ENCODE results near the gene VTI1A. TPM values are rescaled to one million over a fixed set of nuclear protein-coding genes. Genes with fewer than 3 reads are reported as not detected.

VTI1A gene
- total and polyA plus RNA-seq, 9 of the 15 experiments (the other 6 are each of a cell fraction or from before 2014, with no cell fraction given): 9.3 to 21.4 (median 16.0) TPM

DNA sequence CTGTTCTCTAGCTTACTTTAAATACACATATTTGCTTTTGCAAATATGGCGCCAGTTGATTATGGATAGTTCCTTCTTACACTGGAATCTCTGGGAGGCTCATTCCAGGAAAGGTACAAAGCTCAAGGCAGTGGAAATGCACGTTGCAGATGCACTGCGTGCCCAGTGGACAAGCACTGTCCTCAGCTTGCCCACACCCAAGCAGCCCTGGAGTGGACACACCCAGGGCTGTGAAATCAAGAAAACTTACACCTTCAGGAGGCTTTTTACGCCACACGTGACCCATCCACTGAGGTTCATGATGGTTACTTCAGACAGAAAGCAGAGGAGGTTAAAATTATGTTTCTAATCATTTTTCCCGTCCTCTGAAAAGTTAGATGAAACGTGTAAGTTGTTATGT lies 248.5 kb downstream of the VTI1A start:
- FAIRE-seq (no peak), DNase-seq (ENCODE audit: extremely low read depth in 1 of 4, low spot score in 3 of 4) (no peak), ATAC-seq (no peak)
- H2AFZ ChIP-seq (ENCODE audit: low read depth, low read length): no peak overlapping the region
- H3K27ac ChIP-seq (ENCODE audit: extremely low read depth, low read depth, low read length): no peak overlapping the region
- no peaks in the 10 kb centered on the region for H3K27me3 ChIP-seq (ENCODE audit: control insufficient read depth in 2 of 2, insufficient read depth in 2 of 2, low read length in 2 of 2)
- H4K20me1 ChIP-seq (replicated peaks; ENCODE audit: control insufficient read depth, insufficient read depth, low read length): no peaks in the 10 kb centered on the region
- H3K4me3 ChIP-seq: no peak overlapping the region
- no peak overlapping the region for H3K4me2 ChIP-seq (ENCODE audit: insufficient read depth, low read length)
- no peaks in the 10 kb centered on the region for H3K4me1 ChIP-seq (replicated peaks in 1 of 2; ENCODE audit: control insufficient read depth in 2 of 2, insufficient read depth in 2 of 2, low read length in 2 of 2)
- no peaks in the 10 kb centered on the region for H3K79me2 ChIP-seq (ENCODE audit: control insufficient read depth, insufficient read depth, low read length)
- intact Hi-C loops (cut with micrococcal nuclease) (no loop called here), in situ Hi-C loops (cut with MboI) (no loop called here)
- H3K9me1 ChIP-seq (ENCODE audit: control insufficient read depth, insufficient read depth, low read length): no peaks in the 10 kb centered on the region
- no TSS peak for BruUV-seq (replicated peaks)
- no peaks in the 10 kb centered on the region for H3K36me3 ChIP-seq (ENCODE audit: control insufficient read depth, insufficient read depth, low read length)
- TF ChIP-seq RBFOX2 (IDR thresholded peaks at IDR 0.05; ENCODE audit: low read depth, low read length) (no peak), MEF2D (tag; conservative IDR thresholded peaks at IDR 0.05; ENCODE audit: low read depth) (no peak), HDGF (IDR thresholded peaks at IDR 0.05) (no peak), NCOA6 (IDR thresholded peaks at IDR 0.05) (no peak), PTBP1 (IDR thresholded peaks at IDR 0.05; ENCODE audit: low read depth, low read length) (no peak), HSF4 (CRISPR knock-in tag; IDR thresholded peaks at IDR 0.05; ENCODE audit: borderline replicate concordance) (no peak)
- H3K9ac ChIP-seq (ENCODE audit: insufficient read depth in 1 of 2, low read depth in 2 of 2, low read length in 2 of 2): no peak overlapping the region
- ChIA-PET POLR2A (interaction anchor here (0.5 kb wide), 1 partner anchor 825 kb away, joined by 3 read pairs; no protein-coding TSS in a partner anchor), CTCF (ENCODE audit: low intra/inter-chr PET ratio) (no interaction called here)
- 72% methylated on average over 7 of the region's 7 CpGs for WGBS (ENCODE audit: insufficient coverage, low coverage, missing lambda C conversion rate)
- H3K9me3 ChIP-seq (replicated peaks; ENCODE audit: control insufficient read depth, insufficient read depth, low read depth, low read length): no peaks in the 10 kb centered on the region

DNA sequence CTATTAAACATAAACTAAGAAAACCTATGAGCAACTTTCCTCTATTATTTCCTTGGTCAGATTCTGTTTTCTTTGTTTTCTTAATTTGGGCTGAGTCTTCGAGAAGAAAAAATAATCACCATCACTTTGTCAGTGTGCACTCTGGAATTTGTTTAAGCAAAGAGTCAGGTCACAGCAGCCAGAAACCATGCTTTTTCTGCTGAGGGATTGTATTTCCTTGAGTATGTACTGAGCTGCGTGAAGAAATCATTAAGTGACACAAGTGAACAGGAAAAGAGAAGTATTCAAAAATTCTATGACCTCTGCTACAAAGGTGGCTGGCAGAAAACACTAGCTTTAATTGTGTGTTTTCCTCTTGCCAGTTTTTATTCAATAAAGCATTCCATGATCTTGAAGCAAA lies 249.6 kb downstream of the VTI1A start:
- ChIA-PET POLR2A (no interaction called here), CTCF (ENCODE audit: low intra/inter-chr PET ratio) (no interaction called here)
- BruUV-seq (replicated peaks): no TSS peak
- Histone ChIP-seq H2AFZ (ENCODE audit: low read depth, low read length) (no peak overlapping the region), H3K9me1 (ENCODE audit: control insufficient read depth, insufficient read depth, low read length) (no peaks in the 10 kb centered on the region), H3K4me2 (ENCODE audit: insufficient read depth, low read length) (no peak overlapping the region), H3K4me1 (replicated peaks in 1 of 2; ENCODE audit: control insufficient read depth in 2 of 2, insufficient read depth in 2 of 2, low read length in 2 of 2) (no peaks in the 10 kb centered on the region), H3K9ac (ENCODE audit: insufficient read depth in 1 of 2, low read depth in 2 of 2, low read length in 2 of 2) (no peak overlapping the region), H3K4me3 (no peak overlapping the region), H3K27ac (ENCODE audit: extremely low read depth, low read depth, low read length) (no peak overlapping the region), H3K36me3 (ENCODE audit: control insufficient read depth, insufficient read depth, low read length) (no peaks in the 10 kb centered on the region), H3K27me3 (ENCODE audit: control insufficient read depth in 2 of 2, insufficient read depth in 2 of 2, low read length in 2 of 2) (no peaks in the 10 kb centered on the region), H3K9me3 (replicated peaks; ENCODE audit: control insufficient read depth, insufficient read depth, low read depth, low read length) (no peaks in the 10 kb centered on the region), H3K79me2 (ENCODE audit: control insufficient read depth, insufficient read depth, low read length) (no peaks in the 10 kb centered on the region), H4K20me1 (replicated peaks; ENCODE audit: control insufficient read depth, insufficient read depth, low read length) (no peaks in the 10 kb centered on the region)
- FAIRE-seq: no peak
- in situ Hi-C loops (cut with MboI): no loop called here
- intact Hi-C loops (cut with micrococcal nuclease): no loop called here
- no peak for DNase-seq (ENCODE audit: extremely low read depth in 1 of 4, low spot score in 3 of 4)
- WGBS (ENCODE audit: insufficient coverage, low coverage, missing lambda C conversion rate): 60% methylated on average over 2 of the region's 2 CpGs
- no peak for ATAC-seq
- TF ChIP-seq, protein P1, sequence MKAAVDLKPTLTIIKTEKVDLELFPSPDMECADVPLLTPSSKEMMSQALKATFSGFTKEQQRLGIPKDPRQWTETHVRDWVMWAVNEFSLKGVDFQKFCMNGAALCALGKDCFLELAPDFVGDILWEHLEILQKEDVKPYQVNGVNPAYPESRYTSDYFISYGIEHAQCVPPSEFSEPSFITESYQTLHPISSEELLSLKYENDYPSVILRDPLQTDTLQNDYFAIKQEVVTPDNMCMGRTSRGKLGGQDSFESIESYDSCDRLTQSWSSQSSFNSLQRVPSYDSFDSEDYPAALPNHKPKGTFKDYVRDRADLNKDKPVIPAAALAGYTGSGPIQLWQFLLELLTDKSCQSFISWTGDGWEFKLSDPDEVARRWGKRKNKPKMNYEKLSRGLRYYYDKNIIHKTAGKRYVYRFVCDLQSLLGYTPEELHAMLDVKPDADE (conservative IDR thresholded peaks at IDR 0.05; ENCODE audit: control insufficient read depth, low read depth, low read length): no peak
- TF ChIP-seq, protein P2, sequence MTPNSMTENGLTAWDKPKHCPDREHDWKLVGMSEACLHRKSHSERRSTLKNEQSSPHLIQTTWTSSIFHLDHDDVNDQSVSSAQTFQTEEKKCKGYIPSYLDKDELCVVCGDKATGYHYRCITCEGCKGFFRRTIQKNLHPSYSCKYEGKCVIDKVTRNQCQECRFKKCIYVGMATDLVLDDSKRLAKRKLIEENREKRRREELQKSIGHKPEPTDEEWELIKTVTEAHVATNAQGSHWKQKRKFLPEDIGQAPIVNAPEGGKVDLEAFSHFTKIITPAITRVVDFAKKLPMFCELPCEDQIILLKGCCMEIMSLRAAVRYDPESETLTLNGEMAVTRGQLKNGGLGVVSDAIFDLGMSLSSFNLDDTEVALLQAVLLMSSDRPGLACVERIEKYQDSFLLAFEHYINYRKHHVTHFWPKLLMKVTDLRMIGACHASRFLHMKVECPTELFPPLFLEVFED (CRISPR knock-in tag; conservative IDR thresholded peaks at IDR 0.05): no peak
- TF ChIP-seq PML (IDR thresholded peaks at IDR 0.05; ENCODE audit: low read length): no peak

Measured in K562 (cell line).